ENCODE measurements around the gene VIPR1.

- TF ChIP-seq OSR1 (CRISPR knock-in tag; IDR thresholded peaks at IDR 0.05) = no peak
- TF ChIP-seq CSRNP3 (CRISPR knock-in tag; IDR thresholded peaks at IDR 0.05) = no peak
- TF ChIP-seq ZFP30 (CRISPR knock-in tag; IDR thresholded peaks at IDR 0.05) = no peak
- TF ChIP-seq TCF4 (CRISPR knock-in tag; IDR thresholded peaks at IDR 0.05; ENCODE audit: borderline replicate concordance) = no peak
- TF ChIP-seq ZNF70 (CRISPR knock-in tag; IDR thresholded peaks at IDR 0.05) = no peak
- TF ChIP-seq ZNF8 (CRISPR knock-in tag; IDR thresholded peaks at IDR 0.05) = no peak
- TF ChIP-seq PATZ1 (CRISPR knock-in tag; IDR thresholded peaks at IDR 0.05; ENCODE audit: borderline replicate concordance) = no peak
- TF ChIP-seq ZNF565 (CRISPR knock-in tag; conservative IDR thresholded peaks at IDR 0.05; ENCODE audit: low read depth) = no peak
- TF ChIP-seq PPARA (CRISPR knock-in tag; IDR thresholded peaks at IDR 0.05; ENCODE audit: borderline replicate concordance) = no peak
- TF ChIP-seq ISL1 (CRISPR knock-in tag; IDR thresholded peaks at IDR 0.05) = no peak
- no peak for TF ChIP-seq CSDC2 (CRISPR knock-in tag; IDR thresholded peaks at IDR 0.05)
- TF ChIP-seq SNAI2 (CRISPR knock-in tag; IDR thresholded peaks at IDR 0.05) = no peak
Observed at GRCh38 chr3:42489937-42490227, 12.6 kb upstream of the VIPR1 start.

Measured in SK-N-SH treated with all-trans-retinoic acid at 6 μM for 48 hours (cell line).